Stimulated activated CD4-positive, alpha-beta T cell treated with anti-CD3 and anti-CD28 coated beads, Interleukin-1b, Interleukin-23, amount 100 ng/mL, for 1 hour (primary cell): ENCODE results near the gene MYH14.

Source experiments
- DNase-seq, 2 donors: peaks; one replicate each; pipeline ENCODE4 v3.0.0-alpha.2; 2020; ENCODE audit warnings: low read depth in 2 of 2

Gene MYH14

DNA sequence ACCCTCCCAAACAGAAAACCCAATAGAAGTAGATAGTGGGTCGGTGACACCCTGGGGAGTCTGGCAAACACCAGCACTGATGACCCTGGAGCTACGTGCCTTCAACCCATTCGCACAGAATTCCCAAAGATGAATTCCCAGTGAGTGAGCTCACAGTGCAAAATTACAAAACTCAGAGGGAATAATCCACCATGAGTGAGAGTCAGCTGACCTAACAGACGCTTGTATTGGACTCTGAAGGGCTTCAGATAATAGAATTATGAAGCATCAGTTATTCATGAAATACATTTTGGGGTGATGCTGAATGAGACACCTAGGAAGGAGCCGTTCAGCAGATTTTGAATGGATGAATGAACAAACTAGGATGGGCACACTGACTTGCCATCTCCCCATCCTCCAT, 85.5 kb downstream of the MYH14 start:
- DNase-seq = no peak

DNA sequence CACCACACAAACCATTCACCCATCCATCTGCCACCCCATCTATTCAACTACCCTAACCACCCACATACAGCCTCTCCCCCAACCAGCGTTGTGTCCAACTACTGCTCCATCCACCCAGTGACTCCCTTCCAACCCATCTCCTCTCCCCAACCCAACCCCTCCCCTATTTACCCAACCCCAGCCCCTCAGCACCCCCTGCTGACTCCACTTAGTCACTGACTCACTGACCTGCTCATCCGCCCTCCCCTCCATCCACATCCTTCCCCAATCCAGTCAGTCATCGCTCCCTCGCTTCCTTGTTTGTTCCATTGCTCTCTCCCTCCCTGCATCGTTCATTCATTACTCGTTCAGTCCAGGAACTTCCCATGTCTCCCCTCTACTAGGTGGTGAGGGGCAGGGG, 86.6 kb downstream of the MYH14 start:
- DNase-seq = no peak

DNA sequence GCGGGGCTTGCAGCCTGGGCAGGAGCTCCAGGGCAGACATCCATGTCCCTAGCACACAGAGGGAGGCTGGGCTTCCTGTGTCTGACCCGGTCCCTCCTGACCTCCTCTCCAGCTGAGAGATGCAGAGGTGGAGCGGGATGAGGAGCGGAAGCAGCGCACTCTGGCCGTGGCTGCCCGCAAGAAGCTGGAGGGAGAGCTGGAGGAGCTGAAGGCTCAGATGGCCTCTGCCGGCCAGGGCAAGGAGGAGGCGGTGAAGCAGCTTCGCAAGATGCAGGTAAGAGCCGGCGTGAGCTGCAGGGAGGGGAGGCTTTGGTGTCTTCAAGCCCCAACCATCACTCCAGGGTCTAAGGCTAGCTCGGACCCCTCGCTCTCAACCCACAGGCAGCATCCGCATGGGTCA, 87.4 kb downstream of the MYH14 start:
- no peak for DNase-seq

DNA sequence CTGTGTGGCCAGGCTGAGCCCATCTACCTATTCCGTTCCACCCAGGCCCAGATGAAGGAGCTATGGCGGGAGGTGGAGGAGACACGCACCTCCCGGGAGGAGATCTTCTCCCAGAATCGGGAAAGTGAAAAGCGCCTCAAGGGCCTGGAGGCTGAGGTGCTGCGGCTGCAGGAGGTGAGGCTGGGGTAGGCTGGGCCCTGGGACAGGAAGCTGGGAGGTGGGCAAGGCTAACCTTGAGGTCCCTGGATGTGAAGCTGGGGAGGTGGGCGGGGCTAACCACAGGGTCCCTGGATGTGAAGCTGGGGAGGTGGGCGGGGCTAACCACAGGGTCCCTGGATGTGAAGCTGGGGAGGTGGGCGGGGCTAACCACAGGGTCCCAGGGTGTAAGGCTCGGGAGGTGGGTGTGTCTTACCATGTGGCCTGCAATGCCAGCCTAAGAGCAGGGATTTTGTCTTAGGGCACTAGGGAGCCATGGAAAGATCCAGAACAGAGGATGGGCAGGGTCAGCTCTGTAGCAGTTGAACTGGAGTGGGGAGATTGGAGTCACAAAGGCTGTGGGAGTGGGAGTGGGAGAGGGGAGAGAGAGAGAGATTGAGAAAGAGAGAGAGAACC, 88.9 kb downstream of the MYH14 start:
- DNase-seq = no peak

DNA sequence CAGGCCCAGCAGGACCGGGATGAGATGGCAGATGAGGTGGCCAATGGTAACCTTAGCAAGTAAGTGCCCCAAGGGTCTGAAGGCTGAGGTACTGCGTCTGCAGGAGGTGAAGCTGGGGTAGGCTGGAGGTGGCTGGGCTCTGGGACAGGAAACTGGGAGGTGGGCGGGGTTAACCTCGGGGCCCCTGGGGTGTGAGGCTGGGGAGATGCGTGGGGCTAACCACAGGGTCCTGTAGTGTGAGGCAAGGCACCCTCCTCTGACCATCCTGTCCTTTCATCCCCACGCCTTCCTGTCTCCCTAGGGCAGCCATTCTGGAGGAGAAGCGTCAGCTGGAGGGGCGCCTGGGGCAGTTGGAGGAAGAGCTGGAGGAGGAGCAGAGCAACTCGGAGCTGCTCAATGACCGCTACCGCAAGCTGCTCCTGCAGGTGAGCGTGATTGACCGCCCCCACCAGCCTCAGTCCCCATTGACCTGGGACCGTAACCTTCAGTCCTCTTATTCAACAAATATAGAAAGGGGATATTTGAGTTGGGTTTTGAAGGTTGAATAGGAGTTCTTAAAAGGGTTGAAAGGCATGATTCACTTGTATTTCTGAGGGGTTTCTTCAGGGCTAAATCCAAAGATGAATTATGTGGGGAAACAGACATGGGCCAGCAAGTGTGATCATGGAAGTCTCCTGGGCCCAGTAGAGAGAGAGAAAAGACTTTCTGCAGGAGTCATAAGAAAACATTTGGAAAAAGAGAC, 90.0 kb downstream of the MYH14 start:
- DNase-seq = no peak

DNA sequence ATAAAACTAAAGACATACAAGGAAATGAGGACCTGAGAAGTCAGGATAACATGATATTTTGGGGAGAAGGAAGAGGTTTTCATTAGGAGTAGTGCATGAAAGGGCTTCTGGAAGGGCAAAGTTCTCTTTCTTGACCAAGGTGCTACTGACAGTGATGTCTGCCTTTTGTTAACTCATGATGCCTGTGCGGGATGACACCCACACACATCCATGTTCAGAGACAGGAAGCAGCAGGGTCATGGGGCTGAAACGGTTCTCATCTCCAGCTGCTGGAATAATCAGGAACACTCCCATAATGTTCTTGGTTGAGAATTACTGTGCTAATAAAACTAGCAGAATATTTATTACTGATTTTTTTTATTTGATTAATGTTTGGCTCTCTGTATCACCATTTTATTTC, 96.6 kb downstream of the MYH14 start:
- DNase-seq = no peak

DNA sequence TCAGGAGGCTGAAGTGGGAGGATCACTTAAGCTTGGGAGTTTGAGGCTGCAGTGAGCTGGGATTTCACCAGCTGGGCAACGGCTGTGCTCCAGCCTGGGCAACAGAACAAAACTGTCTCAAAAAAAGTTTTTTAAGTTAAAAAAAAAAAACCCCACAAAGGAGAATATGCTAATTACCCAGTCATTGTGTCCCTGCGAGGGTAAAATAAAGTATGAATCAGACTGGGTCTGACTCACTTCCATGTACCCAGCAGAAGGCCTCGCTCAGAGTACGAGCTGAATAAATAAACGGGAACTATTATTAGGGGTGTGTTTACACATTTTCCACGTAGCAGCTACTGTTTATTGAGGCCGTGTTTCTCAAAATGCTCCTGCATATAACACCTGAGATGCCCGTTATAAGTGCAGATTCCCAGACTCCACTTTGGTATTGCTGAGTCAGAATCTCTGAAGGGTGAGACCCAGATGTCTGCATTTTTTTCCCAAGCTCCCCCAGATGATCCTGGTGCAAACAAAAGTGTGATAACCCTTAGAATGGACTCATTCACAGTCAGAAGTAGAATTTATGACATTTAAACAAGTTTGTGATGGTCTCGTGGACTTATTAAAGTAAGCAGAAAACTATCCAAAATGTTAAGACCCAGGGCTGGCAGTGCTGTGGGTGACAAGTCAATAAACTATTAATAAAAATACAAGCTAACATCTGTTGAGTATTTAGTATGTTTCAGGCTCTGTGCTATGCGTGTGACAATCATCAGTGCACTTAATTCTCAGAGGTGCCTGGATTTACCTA, 97.6 kb downstream of the MYH14 start:
- no peak for DNase-seq

DNA sequence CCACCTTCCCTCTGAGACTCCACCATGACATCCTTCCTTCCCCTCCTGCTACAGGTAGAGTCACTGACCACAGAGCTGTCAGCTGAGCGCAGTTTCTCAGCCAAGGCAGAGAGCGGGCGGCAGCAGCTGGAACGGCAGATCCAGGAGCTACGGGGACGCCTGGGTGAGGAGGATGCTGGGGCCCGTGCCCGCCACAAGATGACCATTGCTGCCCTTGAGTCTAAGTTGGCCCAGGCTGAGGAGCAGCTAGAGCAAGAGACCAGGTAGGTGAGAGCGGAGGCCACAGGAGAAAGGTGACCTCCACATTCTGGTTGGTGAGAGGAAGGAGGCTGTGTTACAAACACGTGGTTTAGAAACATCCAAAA, 98.2 kb downstream of the MYH14 start:
- DNase-seq = no peak

DNA sequence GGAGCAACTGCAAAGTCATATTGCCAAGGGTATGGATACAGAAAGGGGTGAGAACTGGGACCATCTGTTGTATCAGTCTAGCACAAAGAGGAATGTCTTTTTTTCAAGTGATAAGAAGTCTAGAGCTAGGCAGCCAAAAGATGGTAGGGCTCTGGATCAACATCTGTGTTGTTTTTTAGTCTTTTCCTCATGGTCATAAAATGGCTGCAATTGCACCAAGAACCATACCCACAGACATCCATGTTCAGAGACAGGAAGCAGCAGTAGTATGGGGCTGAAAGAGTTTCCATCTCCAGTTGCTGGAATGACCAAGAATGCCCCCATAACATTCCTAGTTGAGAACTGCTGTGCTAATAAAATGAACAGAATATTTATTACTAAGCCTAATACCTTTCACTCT, 100.1 kb downstream of the MYH14 start:
- DNase-seq = no peak

DNA sequence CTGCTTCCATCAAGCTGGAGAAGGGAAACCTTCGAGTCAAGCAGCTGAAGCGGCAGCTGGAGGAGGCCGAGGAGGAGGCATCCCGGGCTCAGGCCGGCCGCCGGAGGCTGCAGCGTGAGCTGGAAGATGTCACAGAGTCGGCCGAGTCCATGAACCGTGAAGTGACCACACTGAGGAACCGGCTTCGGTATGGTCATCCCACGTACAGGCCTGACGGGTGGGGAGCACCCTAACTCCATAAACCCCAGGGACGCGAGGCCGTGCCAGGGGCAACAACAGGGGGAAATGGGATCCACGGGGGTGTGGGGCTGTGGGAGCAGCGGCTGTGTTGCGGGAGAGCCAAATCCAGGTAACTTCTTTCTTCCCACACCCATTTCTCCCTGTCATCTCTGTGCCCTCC, 105.6 kb downstream of the MYH14 start:
- DNase-seq = no peak

DNA sequence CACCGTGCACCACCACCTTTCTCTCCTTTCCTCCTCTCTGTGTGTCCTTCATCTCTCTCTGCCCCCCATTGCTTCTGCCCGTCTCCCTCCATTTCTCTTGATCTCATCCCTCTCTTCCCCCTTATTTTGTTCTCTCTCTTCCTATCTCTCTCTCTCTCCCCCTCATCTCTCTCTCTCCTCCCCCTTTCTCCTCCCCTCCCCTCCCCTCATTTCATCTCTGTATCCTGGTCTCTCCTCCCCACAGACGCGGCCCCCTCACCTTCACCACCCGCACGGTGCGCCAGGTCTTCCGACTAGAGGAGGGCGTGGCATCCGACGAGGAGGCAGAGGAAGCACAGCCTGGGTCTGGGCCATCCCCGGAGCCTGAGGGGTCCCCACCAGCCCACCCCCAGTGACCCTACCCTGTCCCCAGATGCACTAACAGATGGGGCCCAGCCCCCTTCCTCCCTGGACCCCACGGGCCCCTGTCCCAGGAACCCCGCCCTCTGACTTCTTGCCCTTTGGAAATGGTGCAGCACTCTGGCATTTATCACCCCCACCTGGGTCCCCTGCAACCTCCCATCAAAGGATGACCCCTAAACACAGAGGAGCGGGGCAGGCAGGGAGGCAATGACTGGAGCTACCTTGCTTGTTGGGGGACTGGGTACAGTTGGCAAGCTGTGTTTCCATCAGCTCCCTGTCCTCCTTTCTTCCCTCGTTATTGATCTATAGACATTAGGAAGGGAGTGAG, 106.1 kb downstream of the MYH14 start:
- DNase-seq = no peak

DNA sequence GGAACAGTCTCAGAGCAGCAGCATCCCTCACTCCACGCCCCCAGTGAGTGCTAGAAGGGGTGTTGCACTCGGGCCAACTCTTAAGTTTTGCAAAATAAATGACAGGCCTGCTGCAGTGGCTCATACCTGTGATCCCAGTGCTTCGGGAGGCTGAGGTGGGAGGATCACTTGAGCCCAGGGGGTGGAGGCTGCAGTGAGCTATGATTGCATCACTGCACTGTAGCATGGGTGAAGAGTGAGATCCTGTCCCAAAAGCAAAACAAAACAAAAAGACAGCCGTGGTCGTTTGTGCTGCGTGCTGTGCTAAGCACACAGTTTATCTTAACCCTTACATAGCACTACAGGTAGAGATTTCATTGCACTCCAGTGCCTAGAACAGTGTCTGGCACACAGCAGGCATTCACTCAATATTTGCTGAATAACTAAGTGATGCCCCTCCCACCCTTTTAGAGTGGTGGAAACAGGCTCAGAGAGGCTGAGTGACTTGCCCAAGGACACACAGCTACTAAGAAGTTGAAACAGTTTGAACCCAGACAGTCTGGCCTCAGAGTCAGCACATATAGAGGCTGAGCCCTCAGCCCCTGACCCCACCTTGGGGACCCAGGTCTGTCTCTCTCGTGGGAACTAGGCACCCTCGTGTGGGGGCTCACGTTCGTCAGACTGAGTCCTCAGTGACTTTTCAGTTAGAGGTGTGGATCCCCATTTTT, 107.5 kb downstream of the MYH14 start:
- DNase-seq = no peak

DNA sequence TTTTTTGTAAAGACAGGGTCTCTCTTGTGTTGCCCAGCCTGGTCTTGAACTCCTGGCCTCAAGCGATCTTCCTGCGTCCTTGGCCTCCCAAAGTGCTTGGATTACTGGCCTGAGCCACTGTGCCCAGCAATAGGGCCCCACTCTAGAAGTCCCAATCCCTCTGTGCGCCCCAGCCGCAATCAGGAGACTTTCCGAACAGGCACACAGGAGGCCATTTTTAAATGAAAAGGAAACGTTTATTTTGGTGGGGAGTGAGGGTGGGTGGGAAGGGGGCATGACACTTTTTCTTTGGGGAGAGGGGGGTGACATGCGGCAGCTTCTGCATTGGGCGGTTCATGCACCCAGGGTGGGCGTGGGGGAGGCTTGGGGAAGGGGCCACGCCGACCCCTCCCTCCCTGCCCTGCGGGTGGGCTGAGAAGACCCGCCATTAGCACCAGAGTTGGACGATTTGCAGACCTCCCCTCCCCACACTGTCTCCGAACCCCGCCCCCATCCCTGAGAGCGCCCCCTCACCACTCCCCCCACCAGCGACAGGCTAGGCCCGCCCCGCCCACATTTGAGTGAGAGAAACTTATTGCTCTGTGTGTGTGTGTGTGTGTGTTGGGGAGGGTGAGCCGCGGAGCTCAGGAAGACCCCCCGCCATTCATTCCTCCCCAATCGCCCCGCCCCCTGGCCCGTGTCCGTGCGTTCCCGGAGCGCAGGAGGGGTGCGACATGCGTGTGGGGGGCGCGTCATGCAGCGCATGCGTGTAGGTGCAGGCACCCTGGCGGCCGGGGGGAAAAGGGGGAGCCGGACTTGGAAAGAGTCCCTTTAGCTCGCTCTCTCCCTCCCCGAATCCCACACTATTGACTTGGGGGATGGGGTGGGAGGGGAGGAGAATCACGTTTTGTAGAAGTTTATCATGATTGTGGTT, 108.6 kb downstream of the MYH14 start:
- DNase-seq = no peak

DNA sequence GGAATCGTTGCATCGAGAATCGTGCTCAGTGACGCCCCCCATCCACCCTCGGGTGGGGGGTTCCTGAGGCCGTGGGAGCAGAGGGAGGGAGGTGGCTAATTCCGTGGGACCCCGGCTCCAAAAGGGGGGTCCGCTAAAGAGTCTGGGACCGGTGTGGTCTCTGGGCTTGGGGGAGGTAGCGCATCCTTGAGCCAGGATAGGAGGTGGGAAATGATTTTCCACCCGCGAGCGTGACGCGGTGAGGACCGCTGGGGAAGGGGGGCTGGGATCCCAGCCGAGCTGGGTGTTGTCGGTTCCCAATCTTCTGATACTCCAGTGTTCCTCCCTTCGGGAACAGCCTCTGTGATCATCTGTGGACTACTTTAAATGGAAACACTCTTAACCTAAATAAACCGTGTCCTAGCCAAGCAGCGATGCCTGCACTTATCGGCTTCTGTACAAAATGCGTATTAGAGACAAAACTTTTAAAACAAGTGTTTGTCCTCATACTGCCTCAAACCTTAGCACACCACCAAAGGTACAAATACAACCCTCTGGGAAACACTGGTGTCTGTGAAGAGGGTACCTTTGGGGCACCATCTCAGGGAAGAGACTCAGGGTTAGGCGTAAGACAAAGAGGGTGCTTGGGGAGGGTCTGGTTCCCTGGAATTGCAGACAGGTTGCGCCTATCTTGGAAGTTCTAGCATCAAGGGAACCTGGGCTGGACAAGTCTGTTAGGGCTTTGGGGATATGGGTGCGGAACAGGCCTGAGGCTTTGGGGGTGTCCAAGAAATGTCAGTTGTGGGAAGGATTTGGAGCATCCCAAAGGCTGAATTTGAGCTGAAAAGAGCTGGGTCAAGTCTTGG, 109.8 kb downstream of the MYH14 start:
- no peak for DNase-seq

DNA sequence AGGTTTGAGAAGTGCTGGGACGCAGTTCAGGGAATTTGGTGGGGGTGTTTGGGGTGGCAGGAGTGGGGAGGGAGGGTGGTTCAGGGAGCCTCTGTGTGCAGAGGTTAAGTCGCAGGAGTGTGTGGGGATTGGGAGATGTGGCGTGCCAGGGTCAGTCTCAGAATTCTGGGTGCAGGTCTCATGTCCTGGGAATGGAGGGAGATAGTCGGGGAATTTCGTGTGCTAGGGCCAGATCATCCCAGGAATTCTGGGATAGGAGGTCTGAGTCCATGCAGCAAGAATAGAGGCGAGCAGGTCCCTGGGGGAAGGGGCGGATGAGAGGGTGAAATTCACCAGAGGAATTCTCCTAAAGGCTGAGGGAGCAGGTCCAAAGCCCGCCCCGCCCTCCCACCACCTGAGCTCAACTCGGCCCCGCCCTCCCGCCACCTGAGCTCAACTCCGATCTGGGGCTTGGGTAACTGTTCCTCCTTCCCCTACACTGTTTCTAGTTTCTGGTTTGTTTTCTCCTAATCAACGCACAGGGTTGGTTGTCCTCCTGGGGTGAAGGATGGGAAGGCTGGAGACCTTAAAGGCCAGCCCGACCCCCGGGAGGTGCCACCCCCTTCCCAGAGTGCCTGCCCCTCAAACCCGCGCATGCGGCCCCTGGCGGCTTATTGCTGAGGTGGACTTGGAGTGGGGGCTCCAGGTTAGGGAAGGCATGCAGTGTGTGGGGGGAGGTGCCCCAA, 110.6 kb downstream of the MYH14 start:
- no peak for DNase-seq

DNA sequence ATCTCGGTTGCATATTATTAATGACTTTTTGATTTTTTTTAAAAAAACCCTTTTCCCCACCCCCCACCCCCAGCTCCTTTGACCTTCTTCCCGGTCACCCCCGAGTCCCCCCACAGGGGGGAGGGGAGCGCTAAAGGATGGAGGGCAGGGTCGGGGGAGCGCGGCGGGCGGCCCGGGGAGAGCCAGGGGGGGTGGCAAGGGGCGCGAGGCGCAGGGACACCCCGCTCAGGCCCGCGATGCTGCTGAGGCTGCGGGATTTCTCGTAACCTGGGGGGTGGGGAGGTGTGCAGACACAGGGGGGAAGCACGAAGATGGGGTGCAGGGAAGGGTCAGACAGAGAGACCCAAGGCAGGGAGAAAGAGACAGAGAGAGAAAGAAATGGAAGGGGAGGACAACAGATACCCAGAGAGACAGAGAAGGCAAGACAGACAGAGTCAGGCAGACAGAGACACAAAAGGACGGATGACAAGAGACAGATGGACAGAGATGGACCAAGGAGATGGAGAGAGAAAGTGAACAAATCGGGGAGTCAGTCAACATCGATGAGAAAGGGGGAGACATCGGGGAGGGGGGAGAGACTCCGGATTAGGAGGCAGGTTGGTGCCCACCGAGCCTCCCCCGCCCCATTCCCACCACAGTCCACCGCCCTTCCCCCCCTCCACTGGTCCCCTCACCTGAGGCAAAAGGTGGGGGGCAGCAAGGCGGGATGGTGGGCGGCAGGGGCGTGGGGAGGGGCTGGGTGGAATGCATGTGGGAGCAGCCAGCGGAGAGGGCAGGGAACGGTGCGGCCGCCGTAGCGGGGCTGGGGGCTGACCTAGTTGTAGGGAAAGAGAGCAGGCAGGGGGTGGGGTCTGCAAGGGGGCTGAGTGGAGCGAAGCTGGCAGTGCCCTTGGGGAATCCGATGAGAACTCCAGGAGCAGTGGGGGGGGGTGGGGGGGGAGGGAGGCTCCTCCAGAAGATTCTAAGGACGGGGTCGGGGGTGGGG, 111.6 kb downstream of the MYH14 start:
- DNase-seq = no peak

DNA sequence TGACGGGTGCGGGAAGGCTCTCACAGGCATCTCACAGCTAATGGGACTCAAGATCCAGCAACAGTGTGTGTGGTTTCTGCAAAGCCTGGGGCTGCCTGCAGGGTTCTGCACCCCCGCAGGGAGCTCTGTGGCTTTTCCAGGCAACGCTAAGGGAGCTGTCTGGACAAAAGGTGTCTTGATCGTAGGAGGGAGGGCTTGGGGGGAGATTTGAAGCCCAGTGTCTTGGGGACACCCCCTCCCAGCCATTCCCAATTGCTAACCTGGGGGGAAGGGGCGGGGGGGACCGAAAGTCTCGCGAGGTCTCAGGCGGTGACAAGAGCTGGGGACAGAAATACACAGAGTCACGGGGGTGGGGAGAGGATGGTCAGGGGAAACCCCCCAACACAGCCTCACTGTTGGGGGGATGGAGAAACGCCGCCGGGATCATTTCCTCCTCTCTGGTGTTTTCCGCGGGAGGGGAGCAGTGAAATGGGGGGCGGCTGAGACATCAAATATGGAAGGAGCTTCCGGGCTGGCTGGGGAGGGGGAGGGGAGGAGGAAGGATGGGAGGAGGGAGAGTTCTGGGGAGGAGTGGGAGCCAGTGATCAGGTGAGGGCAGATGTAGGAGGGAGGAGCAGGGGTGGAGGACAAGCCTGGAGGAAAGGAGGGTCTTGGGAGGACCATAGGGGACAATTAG, 112.5 kb downstream of the MYH14 start:
- DNase-seq = no peak
